GM21723 (cell line): ENCODE data around the gene IL36G.

Experiments
- ATAC-seq: cut with Tn5 transposase; IDR thresholded peaks from one replicate; pipeline ENCODE4 v1.9.1; 2021; ENCODE audit warnings: mild to moderate bottlenecking, moderate library complexity; ENCODE audit not compliant: unreplicated experiment

IL36G gene

GRCh38 chr2:112972423-112973086 is 5.3 kb upstream of the IL36G start:
- no peak for ATAC-seq

- ATAC-seq: no peak
Observed at GRCh38 chr2:112973156-112973555, 4.7 kb upstream of the IL36G start.

GRCh38 chr2:112979731-112980130 is 1.9 kb downstream of the IL36G start:
- ATAC-seq: no peak

- ATAC-seq: no peak
Observed at GRCh38 chr2:112980537-112980936, 2.7 kb downstream of the IL36G start.

GRCh38 chr2:112985090-112985489 is 7.3 kb downstream of the IL36G start:
- no peak for ATAC-seq

GRCh38 chr2:112989611-112990010 is 11.8 kb downstream of the IL36G start:
- no peak for ATAC-seq

- ATAC-seq: no peak
Observed at GRCh38 chr2:112993831-112994230, 16.0 kb downstream of the IL36G start.

- no peak for ATAC-seq
Observed at GRCh38 chr2:112994648-112995047, 16.8 kb downstream of the IL36G start.

- ATAC-seq: no peak
Observed at GRCh38 chr2:112995346-112995920, 17.6 kb downstream of the IL36G start.

GRCh38 chr2:112996635-112997034 is 18.8 kb downstream of the IL36G start:
- no peak for ATAC-seq

GRCh38 chr2:112997151-112997550 is 19.3 kb downstream of the IL36G start:
- no peak for ATAC-seq

- ATAC-seq: no peak
Observed at GRCh38 chr2:113000436-113000835, 22.6 kb downstream of the IL36G start.

GRCh38 chr2:113002677-113003076 is 24.9 kb downstream of the IL36G start:
- no peak for ATAC-seq

GRCh38 chr2:113005030-113005509 is 27.3 kb downstream of the IL36G start, which contains the start of gene IL36A:
Gene IL36A (plus strand): TSS chr2:113005459. CDS start chr2:113005872, 413 bp downstream.
- no peak for ATAC-seq

GRCh38 chr2:113007250-113007649 is 29.4 kb downstream of the IL36G start:
- no peak for ATAC-seq

- ATAC-seq: no peak
Observed at GRCh38 chr2:113009622-113010021, 31.8 kb downstream of the IL36G start.

GRCh38 chr2:113010088-113010487 is 32.3 kb downstream of the IL36G start:
- ATAC-seq: no peak

GRCh38 chr2:113011108-113011507 is 33.3 kb downstream of the IL36G start:
- ATAC-seq: no peak

GRCh38 chr2:113012436-113013335 is 34.9 kb downstream of the IL36G start:
- ATAC-seq: no peak

- ATAC-seq: no peak
Observed at GRCh38 chr2:113013336-113013661, 35.5 kb downstream of the IL36G start.

GRCh38 chr2:113014067-113014466 is 36.3 kb downstream of the IL36G start:
- no peak for ATAC-seq

- ATAC-seq: no peak
Observed at GRCh38 chr2:113015042-113015441, 37.2 kb downstream of the IL36G start.
